Heart right ventricle (tissue), 16 donors: ENCODE results near the gene IL25. TPM values are rescaled to one million over a fixed set of nuclear protein-coding genes. Genes with fewer than 3 reads are reported as not detected.
"Not testable (repeated sequence)": the region's sequence is repeated elsewhere in the genome, so short reads cannot be mapped to it uniquely, and the experiment has no call there.

ENCODE experiments used
- ATAC-seq, 8 donors: fragments of 200-7000 bp; cut with Tn5 transposase; one replicate each; pipeline ENCODE4 v1.9.1; 2020; ENCODE audit warnings: mild to moderate bottlenecking in 8 of 8, moderate library complexity in 8 of 8, moderate number of reproducible peaks in 1 of 8
- DNase-seq, 2 donors: peaks; one replicate each; pipeline ENCODE4 v3.0.0-alpha.2; 2020
- H3K27ac ChIP-seq, 10 donors: fragments of 200-600 bp; sonication (generic) in 2 of 10; one replicate each; pipeline versions ENCODE4 v1.5.0 to v1.8.0; 2020 to 2022; ENCODE audit warnings: mild to moderate bottlenecking in 3 of 10
- H3K27me3 ChIP-seq, 7 donors: fragments of 200-600 bp; one replicate each; pipeline ENCODE4 v1.8.0; 2021 to 2022; ENCODE audit warnings: mild to moderate bottlenecking in 2 of 7
- H3K36me3 ChIP-seq, 9 donors: fragments of 200-600 bp; sonication (generic) in 1 of 9; one replicate each; pipeline versions ENCODE4 v1.5.0 to v1.8.0; 2020 to 2022; ENCODE audit warnings: mild to moderate bottlenecking in 2 of 9
- H3K4me1 ChIP-seq, 9 donors: fragments of 200-600 bp; sonication (generic) in 1 of 9; one replicate each; pipeline versions ENCODE4 v1.5.0 to v1.8.0; 2020 to 2022; ENCODE audit warnings: mild to moderate bottlenecking in 4 of 9
- H3K4me3 ChIP-seq, 10 donors: fragments of 200-600 bp; sonication (generic) in 2 of 10; one replicate each; pipeline versions ENCODE4 v1.5.0 to v1.8.0; 2020 to 2022; ENCODE audit warnings: mild to moderate bottlenecking in 7 of 10, moderate library complexity in 2 of 10
- H3K9me3 ChIP-seq, 11 donors: fragments of 200-600 bp in 10 of 11; sonication (generic) in 2 of 11; one replicate each; pipeline versions ENCODE4 v1.5.0 to v1.8.0; 2013 to 2022; ENCODE audit warnings: mild to moderate bottlenecking in 2 of 11, control low read depth in 1 of 11, moderate library complexity in 1 of 11
- WGBS, 2 donors: extraction: QIAGEN DNeasy Blood & Tissue Kit; methylation state at CpG; one replicate each; pipeline ENCODE4 v1.1.7; 2013; ENCODE audit warnings: inconsistent platforms in 1 of 2; 5-methylcytosine and 5-hydroxymethylcytosine counted together
- intact Hi-C, 10 donors: fragments of 100-400 bp; cut with DNase I; formaldehyde crosslinking; loops; one replicate each; pipeline versions ENCODE4 v1.11.1 to v1.14.2; 2022
- polyA plus RNA-seq, 2 donors: library from polyadenylated mRNA; stranded (reverse); fragments of 200-250 nt; gene quantifications; one replicate each; pipeline ENCODE4 v1.2.3, GENCODE V29; 2013
- total RNA-seq, 10 donors: library from RNA; stranded (reverse); fragmentation: NEBNext Ultra II Directional in 3 of 10; extraction: Animal tissue kit (Norgen Biotek cat#: 25700) in 3 of 10; gene quantifications; one replicate each; pipeline versions ENCODE4 v1.2.1 to v1.2.4, GENCODE V29; 2021 to 2023
- TF ChIP-seq, protein P1 (sequence below), 9 donors: fragments of 200-600 bp; sonication (generic) in 2 of 9; IDR thresholded peaks; one replicate each; pipeline versions ENCODE4 v1.5.0 to v1.8.0; 2021 to 2022; ENCODE audit warnings: antibody characterized with exemption in 9 of 9, mild to moderate bottlenecking in 5 of 9, moderate library complexity in 1 of 9
- donor health status: Arrhythmogenic right ventricular cardiomyopathy.
- donor health status: ischemic (EF 13 %, LVEDD 7.1; RV severe dilation, severe dysfunction).
- donor health status: healthy with polysubstance abuse.
- donor health status: DM: no; HTN: yes; CAD: no.
- donor health status: DM: no; HTN: no; CAD: no.
- donor health status: ischemic (EF 25% LVEDD 6.9; RV normal size, moderate dysfunction).
- donor health status: ischemic (EF 25% LVEDD 5.7; RV mildly dilated, moderate dysfunction).
- donor health status: healthy.
- donor health status: DM: yes; HTN: yes; CAD: no.
- donor health status: Ischemic cardiomyopathy.
- donor health status: ischemic (EF 35%, LVEDD 5.7; RV mildly dilated, moderate dysfunction).
- donor health status: nonischemic (EF 11% LVEDD 7.7; RV severe dilation, severe dysfunction).
- donor health status: DM: yes; HTN: yes; CAD: no.
- donor health status: PGD.
- donor health status: ischemic (EF 29% LVEDD 5.4; RV normal size, mild dysfunction).
- donor health status: nonischemic (EF 23%, LVEDD 6.1; RV moderate dilation, normal function).

Gene IL25
- total and polyA plus RNA-seq, 12 donors, result 0.29 TPM; not detected in 11

DNA sequence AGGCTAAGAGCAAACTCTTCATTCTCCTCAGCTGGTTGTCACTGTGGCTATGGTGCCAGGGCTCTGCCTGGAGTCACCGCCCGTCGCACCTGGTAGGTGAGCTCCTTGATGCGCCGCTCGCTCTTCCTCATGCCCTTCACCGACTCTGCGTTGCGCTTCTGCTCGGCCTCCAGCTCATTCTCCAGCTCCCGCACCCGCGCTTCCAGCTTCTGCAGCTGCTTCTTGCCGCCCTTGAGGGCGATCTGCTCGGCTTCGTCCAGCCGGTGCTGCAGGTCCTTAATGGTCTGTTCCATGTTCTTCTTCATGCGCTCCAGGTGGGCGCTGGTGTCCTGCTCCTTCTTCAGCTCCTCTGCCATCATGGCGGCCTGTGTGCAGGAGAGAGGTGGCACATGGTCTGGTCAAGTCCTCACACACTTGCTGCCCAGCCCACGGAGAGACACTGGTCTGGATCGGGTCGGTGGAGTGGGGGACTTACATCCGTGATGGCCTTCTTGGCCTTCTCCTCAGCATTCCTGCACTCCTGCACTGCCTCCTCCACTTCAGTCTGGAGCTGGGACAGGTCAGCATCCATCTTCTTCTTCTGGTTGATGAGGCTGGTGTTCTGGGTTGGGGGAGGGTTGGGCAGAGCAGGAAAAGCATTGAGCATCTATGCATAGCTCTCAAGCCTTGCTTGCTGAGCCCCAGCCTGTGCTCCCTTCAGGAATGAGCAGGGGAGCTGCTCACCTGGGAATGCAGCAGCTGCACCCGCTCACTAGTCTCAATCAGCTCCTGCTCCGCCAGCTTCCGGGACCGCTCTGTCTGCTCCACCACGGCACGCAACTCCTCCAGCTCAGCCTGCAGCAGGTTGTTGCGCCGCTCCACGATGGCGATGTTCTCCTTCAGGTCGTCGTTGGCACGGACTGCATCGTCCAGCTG lies 42.6 kb downstream of the IL25 start:
- Histone ChIP-seq H3K4me1 (peaks cover 0 to 28% (median 0%) of the 10 kb centered on the region in 9 donors), H3K27ac (peak overlapping the region in 7 of 10 donors; percentile 20 to 82 (median 47)), H3K36me3 (peaks cover 0 to 81% (median 3%) of the 10 kb centered on the region in 9 donors), H3K27me3 (no peaks in the 10 kb centered on the region), H3K4me3 (no peak overlapping the region), H3K9me3 (no peaks in the 10 kb centered on the region)
- 62 to 68% methylated on average over 39 of the region's 39 CpGs for WGBS, 2 donors
- TF ChIP-seq, protein P1, sequence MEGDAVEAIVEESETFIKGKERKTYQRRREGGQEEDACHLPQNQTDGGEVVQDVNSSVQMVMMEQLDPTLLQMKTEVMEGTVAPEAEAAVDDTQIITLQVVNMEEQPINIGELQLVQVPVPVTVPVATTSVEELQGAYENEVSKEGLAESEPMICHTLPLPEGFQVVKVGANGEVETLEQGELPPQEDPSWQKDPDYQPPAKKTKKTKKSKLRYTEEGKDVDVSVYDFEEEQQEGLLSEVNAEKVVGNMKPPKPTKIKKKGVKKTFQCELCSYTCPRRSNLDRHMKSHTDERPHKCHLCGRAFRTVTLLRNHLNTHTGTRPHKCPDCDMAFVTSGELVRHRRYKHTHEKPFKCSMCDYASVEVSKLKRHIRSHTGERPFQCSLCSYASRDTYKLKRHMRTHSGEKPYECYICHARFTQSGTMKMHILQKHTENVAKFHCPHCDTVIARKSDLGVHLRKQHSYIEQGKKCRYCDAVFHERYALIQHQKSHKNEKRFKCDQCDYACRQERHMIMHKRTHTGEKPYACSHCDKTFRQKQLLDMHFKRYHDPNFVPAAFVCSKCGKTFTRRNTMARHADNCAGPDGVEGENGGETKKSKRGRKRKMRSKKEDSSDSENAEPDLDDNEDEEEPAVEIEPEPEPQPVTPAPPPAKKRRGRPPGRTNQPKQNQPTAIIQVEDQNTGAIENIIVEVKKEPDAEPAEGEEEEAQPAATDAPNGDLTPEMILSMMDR (IDR thresholded peaks at IDR 0.05), result no peak
- ATAC-seq (no peak), DNase-seq (no peak)
- intact Hi-C loops, result no loop called here

DNA sequence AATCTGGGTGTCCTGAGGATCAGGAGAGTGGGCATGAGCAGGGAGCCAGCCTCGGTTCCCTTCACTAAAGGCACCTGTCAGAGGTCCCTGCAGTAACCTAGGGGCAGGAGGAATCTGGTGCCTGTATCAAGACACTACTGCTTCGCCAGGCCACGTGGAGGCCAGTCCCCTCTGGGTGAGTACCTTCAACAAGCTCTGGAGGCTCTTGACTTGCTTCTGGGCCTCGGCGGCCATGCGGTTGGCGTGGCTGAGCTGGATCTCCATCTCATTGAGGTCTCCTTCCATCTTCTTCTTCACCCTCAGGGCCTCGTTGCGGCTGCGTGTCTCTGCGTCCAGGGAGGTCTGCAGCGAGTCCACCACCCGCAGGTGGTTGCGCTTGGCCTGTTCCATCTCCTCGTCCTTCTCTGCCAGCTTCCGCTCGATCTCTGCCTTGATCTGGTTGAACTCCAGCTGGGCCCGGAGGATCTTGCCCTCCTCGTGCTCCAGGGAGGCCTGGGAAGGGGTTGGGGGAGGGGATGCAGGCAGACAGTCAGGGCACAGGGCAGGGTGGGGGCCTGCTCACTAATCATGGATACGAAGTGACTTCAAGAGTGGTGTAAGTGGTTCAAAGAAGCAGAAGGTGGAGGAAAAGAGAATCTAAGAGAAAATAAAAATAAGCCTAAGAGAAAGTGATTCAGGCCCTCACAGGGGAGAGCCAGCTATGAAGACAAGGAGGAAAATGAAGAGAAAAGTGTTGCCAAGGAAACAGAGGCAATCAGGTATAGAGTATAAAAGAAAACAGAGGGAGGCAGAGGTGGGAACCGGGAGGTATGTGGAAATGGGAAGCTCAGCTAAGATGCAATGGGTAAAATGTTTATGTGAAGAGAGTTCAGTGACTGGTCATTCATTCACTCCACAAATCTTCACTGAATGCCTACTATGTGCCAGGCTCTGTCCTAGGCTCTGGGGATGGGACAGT lies 43.5 kb downstream of the IL25 start:
- TF ChIP-seq, protein P1 (IDR thresholded peaks at IDR 0.05), result no peak

DNA sequence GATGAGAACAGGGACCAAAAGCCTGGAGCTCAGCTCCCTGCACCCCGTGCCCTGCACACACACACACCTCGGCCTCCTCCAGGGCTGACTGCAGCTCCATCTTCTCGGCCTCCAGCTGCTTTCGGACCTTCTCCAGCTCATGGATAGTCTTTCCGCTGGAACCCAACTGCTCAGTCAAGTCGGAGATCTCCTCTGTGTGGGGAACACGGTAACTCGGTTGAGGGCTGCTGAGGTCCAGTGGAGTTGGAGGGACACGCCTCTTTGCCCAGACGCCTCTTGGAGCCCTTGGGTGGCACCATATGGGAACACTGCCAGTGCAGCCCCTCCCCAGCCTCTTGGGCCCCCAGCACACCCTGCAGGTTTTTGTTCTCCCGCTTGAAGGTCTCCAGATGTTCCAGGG lies 44.2 kb downstream of the IL25 start:
- Histone ChIP-seq H3K4me1 (peaks cover 0 to 43% (median 0%) of the 10 kb centered on the region in 9 donors), H3K36me3 (peaks cover 0 to 95% (median 3%) of the 10 kb centered on the region in 9 donors), H3K27ac (peak overlapping the region in 3 of 10 donors; percentile 55 to 72 (median 58)), H3K9me3 (no peaks in the 10 kb centered on the region), H3K27me3 (no peaks in the 10 kb centered on the region), H3K4me3 (peak overlapping the region in 1 of 10 donors; percentile 11)
- no peak for DNase-seq
- WGBS, 2 donors, result 55 to 63% methylated on average over 11 of the region's 11 CpGs
- intact Hi-C loops, result no loop called here
- ATAC-seq, result peak in 2 of 8 donors; percentile 3 to 6
- TF ChIP-seq, protein P1 (IDR thresholded peaks at IDR 0.05), result no peak

More for the DNA sequence above, 43.5 kb downstream of the IL25 start:
- no peak for DNase-seq
- Histone ChIP-seq H3K9me3 (no peaks in the 10 kb centered on the region), H3K27me3 (no peaks in the 10 kb centered on the region), H3K4me3 (peak overlapping the region in 1 of 10 donors; percentile 11), H3K36me3 (peaks cover 0 to 90% (median 3%) of the 10 kb centered on the region in 9 donors), H3K4me1 (peaks cover 0 to 36% (median 0%) of the 10 kb centered on the region in 9 donors), H3K27ac (peak overlapping the region in 5 of 10 donors; percentile 41 to 72 (median 58))
- ATAC-seq, result peak in 1 of 8 donors; percentile 7
- 38 to 52% methylated on average over 18 to 21 of the region's 21 CpGs for WGBS, 2 donors
- intact Hi-C loops, result no loop called here

DNA sequence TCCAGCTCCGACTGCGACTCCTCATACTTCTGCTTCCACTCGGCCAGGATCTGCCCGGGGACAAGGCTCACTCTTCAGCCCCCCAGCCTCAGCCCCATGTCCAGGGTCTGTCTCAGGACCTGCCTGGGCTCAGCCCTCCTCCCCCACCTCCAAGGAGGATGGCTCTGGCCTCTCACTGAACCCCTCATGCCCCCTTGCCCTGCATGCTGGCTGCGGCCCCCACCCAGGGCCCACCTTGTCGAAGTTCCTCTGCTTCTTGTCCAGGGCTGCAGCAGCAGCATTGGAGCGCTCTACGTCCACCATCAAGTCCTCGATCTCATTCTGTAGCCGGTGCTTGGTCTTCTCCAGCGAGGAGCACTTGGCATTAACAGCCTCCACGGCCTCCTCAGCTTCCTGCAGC lies 44.7 kb downstream of the IL25 start:
- H3K27me3 ChIP-seq, H3K9me3 ChIP-seq, DNase-seq, intact Hi-C loops: not testable (repeated sequence)
- ATAC-seq, result peak in 3 of 8 donors; percentile 1 to 3 (median 1)
- 43 to 57% methylated on average over 12 of the region's 12 CpGs for WGBS, 2 donors
- peak overlapping the region in 5 of 10 donors; percentile 21 to 72 (median 55) for H3K27ac ChIP-seq
- H3K4me3 ChIP-seq, result peak overlapping the region in 1 of 10 donors; percentile 11
- peaks cover 0 to 47% (median 0%) of the 10 kb centered on the region in 9 donors for H3K4me1 ChIP-seq
- peaks cover 0 to 96% (median 3%) of the 10 kb centered on the region in 9 donors for H3K36me3 ChIP-seq
